RWPE1 (cell line): ENCODE measurements around the gene FRMD3.
"Not testable (repeated sequence)": the region's sequence is repeated elsewhere in the genome, so short reads cannot be mapped to it uniquely, and the experiment has no call there.

Experiments used
- CTCF ChIA-PET: fragments of 350-600 bp; sonication (Branson Sonifier 250); formaldehyde crosslinking; extraction: SDS; loops from one replicate; lab custom pipeline; 2021; lab: Yijun Ruan, JAX
- POLR2A ChIA-PET: fragments of 400-600 bp; formaldehyde crosslinking; extraction: SDS; loops from one replicate; lab custom pipeline; 2020; ENCODE audit warnings: antibody characterized with exemption; ENCODE audit not compliant: low non-redundant PET; lab: Yijun Ruan, JAX
- DNase-seq: peaks from one replicate; pipeline ENCODE4 v3.0.0; 2012; ENCODE audit warnings: low spot score
- H3K27ac ChIP-seq: fragments of 450-650 bp; 2 replicates; pipeline ENCODE4 v1.5.1; 2017
- TF ChIP-seq, protein P1 (sequence below): fragments of 450-650 bp; conservative IDR thresholded peaks from 2 replicates; pipeline ENCODE4 v1.5.1; 2017; ENCODE audit warnings: low read depth, mild to moderate bottlenecking

Gene FRMD3

GRCh38 chr9:83379045-83379444 lies 159.2 kb downstream of the FRMD3 start:
- H3K27ac ChIP-seq = no peak overlapping the region
- DNase-seq = no peak
- POLR2A ChIA-PET = no interaction called here
- CTCF ChIA-PET = no interaction called here
- TF ChIP-seq, protein P1, sequence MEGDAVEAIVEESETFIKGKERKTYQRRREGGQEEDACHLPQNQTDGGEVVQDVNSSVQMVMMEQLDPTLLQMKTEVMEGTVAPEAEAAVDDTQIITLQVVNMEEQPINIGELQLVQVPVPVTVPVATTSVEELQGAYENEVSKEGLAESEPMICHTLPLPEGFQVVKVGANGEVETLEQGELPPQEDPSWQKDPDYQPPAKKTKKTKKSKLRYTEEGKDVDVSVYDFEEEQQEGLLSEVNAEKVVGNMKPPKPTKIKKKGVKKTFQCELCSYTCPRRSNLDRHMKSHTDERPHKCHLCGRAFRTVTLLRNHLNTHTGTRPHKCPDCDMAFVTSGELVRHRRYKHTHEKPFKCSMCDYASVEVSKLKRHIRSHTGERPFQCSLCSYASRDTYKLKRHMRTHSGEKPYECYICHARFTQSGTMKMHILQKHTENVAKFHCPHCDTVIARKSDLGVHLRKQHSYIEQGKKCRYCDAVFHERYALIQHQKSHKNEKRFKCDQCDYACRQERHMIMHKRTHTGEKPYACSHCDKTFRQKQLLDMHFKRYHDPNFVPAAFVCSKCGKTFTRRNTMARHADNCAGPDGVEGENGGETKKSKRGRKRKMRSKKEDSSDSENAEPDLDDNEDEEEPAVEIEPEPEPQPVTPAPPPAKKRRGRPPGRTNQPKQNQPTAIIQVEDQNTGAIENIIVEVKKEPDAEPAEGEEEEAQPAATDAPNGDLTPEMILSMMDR = no peak

DNA sequence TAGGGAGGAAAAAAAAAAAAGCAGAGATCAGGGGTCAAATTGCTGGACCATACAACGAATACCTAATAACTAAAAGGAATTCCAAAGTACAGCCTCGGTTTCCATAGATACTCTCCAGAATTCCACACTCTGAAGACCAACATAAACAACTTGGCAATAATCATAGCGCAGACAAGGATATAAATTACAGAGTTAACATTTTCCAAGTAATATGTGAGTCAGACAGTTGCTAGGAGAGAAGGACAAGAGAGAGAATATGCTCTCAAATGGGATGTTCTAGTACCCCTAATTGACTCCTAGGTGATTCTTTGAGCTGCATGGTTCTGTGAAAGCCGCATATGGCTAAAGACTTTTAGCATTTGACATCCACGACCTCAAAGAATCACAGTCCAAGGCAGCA lies 165.2 kb downstream of the FRMD3 start:
- TF ChIP-seq, protein P1 = no peak
- ChIA-PET POLR2A (no interaction called here), CTCF (no interaction called here)
- H3K27ac ChIP-seq = no peak overlapping the region
- DNase-seq = no peak

GRCh38 chr9:83367326-83367725 lies 170.9 kb downstream of the FRMD3 start:
- ChIA-PET POLR2A (no interaction called here), CTCF (no interaction called here)
- DNase-seq = no peak
- TF ChIP-seq, protein P1 = no peak
- no peak overlapping the region for H3K27ac ChIP-seq

DNA sequence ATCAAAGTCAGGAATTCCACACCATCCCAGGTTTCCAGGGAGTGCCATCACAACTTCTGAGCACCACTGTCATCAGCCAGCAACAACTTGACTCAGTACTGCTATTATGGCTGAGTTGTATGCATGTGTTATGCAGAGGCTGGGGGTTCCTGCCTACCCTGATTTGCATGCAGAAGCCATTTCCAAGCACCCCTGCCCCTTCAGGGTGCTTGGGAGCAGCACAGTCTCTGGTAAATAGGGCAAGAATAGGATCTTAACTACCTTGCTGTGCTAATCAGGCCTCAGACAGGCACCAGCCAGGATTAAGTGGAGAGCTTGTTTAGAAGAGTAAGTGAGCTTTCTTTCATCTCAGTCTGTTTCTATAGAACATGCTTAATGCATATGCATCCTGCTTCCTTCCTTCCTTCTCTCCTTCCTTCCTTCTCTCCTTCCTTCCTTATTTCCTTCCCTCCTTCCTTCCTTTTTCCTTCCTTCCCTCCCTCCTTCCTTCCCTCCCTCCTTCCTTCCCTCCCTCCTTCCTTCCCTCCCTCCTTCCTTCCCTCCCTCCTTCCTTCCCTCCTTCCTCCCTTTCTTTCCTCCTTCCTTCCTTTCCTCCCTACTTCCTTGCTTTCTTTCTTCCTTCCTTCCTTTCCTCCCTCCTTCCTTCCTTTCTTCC lies 175.7 kb downstream of the FRMD3 start:
- no peak for DNase-seq
- no peak overlapping the region for H3K27ac ChIP-seq
- ChIA-PET POLR2A (no interaction called here), CTCF (no interaction called here)
- TF ChIP-seq, protein P1 = no peak

- POLR2A ChIA-PET = no interaction called here
- TF ChIP-seq, protein P1 = no peak
Observed at GRCh38 chr9:83359039-83359438, 179.2 kb downstream of the FRMD3 start.

GRCh38 chr9:83358493-83358892 lies 179.7 kb downstream of the FRMD3 start:
- POLR2A ChIA-PET, DNase-seq, H3K27ac ChIP-seq: not testable (repeated sequence)
- CTCF ChIA-PET = interaction anchor here (0.6 kb wide), 1 partner anchor 339 kb away, joined by 8 read pairs; no protein-coding TSS in a partner anchor

More at GRCh38 chr9:83359039-83359438, 179.2 kb downstream of the FRMD3 start:
- H3K27ac ChIP-seq = no peak overlapping the region
- CTCF ChIA-PET = interaction anchor here (0.6 kb wide), 2 partner anchors 94 to 338 kb away, joined by 3 to 8 read pairs; no protein-coding TSS in a partner anchor
- no peak for DNase-seq

- no peak for DNase-seq
- ChIA-PET POLR2A (no interaction called here), CTCF (interaction anchor here (0.6 kb wide), 1 partner anchor 188 kb away, joined by 3 read pairs; no protein-coding TSS in a partner anchor)
- H3K27ac ChIP-seq = no peak overlapping the region
- TF ChIP-seq, protein P1 = no peak
Observed at GRCh38 chr9:83355729-83356151, 182.5 kb downstream of the FRMD3 start.
